HEK293 (cell line): ENCODE measurements around the gene CNTN4.

Experiments used
- CTCF ChIA-PET: fragments of 350-600 bp; formaldehyde crosslinking; extraction: SDS; loops from one replicate; lab custom pipeline; 2021; ENCODE audit warnings: antibody characterized with exemption; lab: Yijun Ruan, JAX
- POLR2A ChIA-PET: fragments of 300-600 bp; formaldehyde crosslinking; extraction: SDS; loops from one replicate; lab custom pipeline; 2020; ENCODE audit warnings: antibody characterized with exemption, inconsistent platforms; lab: Yijun Ruan, JAX
- H3K27ac ChIP-seq: fragments of 200-500 bp; sonication (Bioruptor generic); 2 replicates; pipeline ENCODE4 v1.5.1; 2014; ENCODE audit warnings: low read depth, low read length, control low read depth, inconsistent platforms; ENCODE audit errors: extremely low read depth
- H3K36me3 ChIP-seq, 2 experiments: fragments of 200-500 bp in 1 of 2; sonication (Bioruptor generic) in 1 of 2; 1 replicate in 1 of 2; 2 replicates in 1 of 2; pipeline ENCODE4 v1.5.1; 2014 to 2017; ENCODE audit warnings: inconsistent platforms in 2 of 2, low read length in 2 of 2; ENCODE audit not compliant: control insufficient read depth in 2 of 2, insufficient read depth in 1 of 2
- H3K4me1 ChIP-seq: fragments of 200-500 bp; sonication (Bioruptor generic); 2 replicates; pipeline ENCODE4 v1.5.1; 2014; ENCODE audit warnings: mild to moderate bottlenecking, low read length, inconsistent platforms; ENCODE audit not compliant: control insufficient read depth, insufficient read depth
- H3K4me3 ChIP-seq: 2 replicates; pipeline ENCODE4 v1.5.1; 2011; ENCODE audit warnings: low read depth, mild to moderate bottlenecking, control low read depth, low read length, moderate library complexity
- H3K9me3 ChIP-seq: fragments of 200-500 bp; sonication (Bioruptor generic); 2 replicates; pipeline ENCODE4 v1.5.1; 2014; ENCODE audit warnings: low read depth, low read length, inconsistent platforms; ENCODE audit not compliant: control insufficient read depth, insufficient read depth
- AEBP2 ChIP-seq: fragments of 450-650 bp; formaldehyde crosslinking; IDR thresholded peaks from 2 replicates; pipeline ENCODE4 v1.5.1; 2016; ENCODE audit warnings: missing biosample characterization, missing genetic modification characterization, borderline replicate concordance
- BCL11A ChIP-seq: fragments of 450-650 bp; formaldehyde crosslinking; IDR thresholded peaks from 2 replicates; pipeline ENCODE4 v1.5.1; 2016; ENCODE audit warnings: low read depth, missing biosample characterization, missing genetic modification characterization
- BCL6B ChIP-seq: fragments of 450-650 bp; formaldehyde crosslinking; IDR thresholded peaks from 2 replicates; pipeline ENCODE4 v1.5.1; 2017; ENCODE audit warnings: missing biosample characterization, missing genetic modification characterization
- GFI1B ChIP-seq: fragments of 450-650 bp; formaldehyde crosslinking; IDR thresholded peaks from 2 replicates; pipeline ENCODE4 v1.5.1; 2016; ENCODE audit warnings: missing biosample characterization, missing genetic modification characterization
- MYNN ChIP-seq: fragments of 450-650 bp; formaldehyde crosslinking; IDR thresholded peaks from 2 replicates; pipeline ENCODE4 v1.5.1; 2016; ENCODE audit warnings: missing biosample characterization, missing genetic modification characterization, borderline replicate concordance
- PRDM2 ChIP-seq: fragments of 450-650 bp; formaldehyde crosslinking; IDR thresholded peaks from 2 replicates; pipeline ENCODE4 v1.5.1; 2016; ENCODE audit warnings: missing biosample characterization, missing genetic modification characterization, borderline replicate concordance
- YY2 ChIP-seq: fragments of 450-650 bp; formaldehyde crosslinking; IDR thresholded peaks from 2 replicates; pipeline ENCODE4 v1.5.1; 2016; ENCODE audit warnings: missing biosample characterization, missing genetic modification characterization
- ZFHX2 ChIP-seq: fragments of 450-650 bp; formaldehyde crosslinking; conservative IDR thresholded peaks from 2 replicates; pipeline ENCODE4 v1.5.1; 2016; ENCODE audit warnings: missing biosample characterization, missing genetic modification characterization
- ZFP3 ChIP-seq: fragments of 450-650 bp; formaldehyde crosslinking; IDR thresholded peaks from 2 replicates; pipeline ENCODE4 v1.5.1; 2016; ENCODE audit warnings: low read depth, missing biosample characterization, missing genetic modification characterization
- ZNF133 ChIP-seq: fragments of 450-650 bp; formaldehyde crosslinking; IDR thresholded peaks from 2 replicates; pipeline ENCODE4 v1.5.1; 2016; ENCODE audit warnings: missing biosample characterization, missing genetic modification characterization
- ZNF16 ChIP-seq: fragments of 450-650 bp; formaldehyde crosslinking; IDR thresholded peaks from 2 replicates; pipeline ENCODE4 v1.5.1; 2016; ENCODE audit warnings: low read depth, missing biosample characterization, missing genetic modification characterization
- ZNF274 ChIP-seq, 2 experiments: fragments of 200-500 bp in 1 of 2; fragments of 450-650 bp in 1 of 2; sonication (Bioruptor generic) in 1 of 2; formaldehyde crosslinking in 1 of 2; IDR thresholded peaks; 2 replicates each; pipeline versions ENCODE4 v1.5.1 to v1.6.1; 2014 to 2016; ENCODE audit warnings: borderline replicate concordance in 1 of 2, inconsistent platforms in 1 of 2, low read length in 1 of 2, missing biosample characterization in 1 of 2, missing genetic modification characterization in 1 of 2
- ZNF280D ChIP-seq: fragments of 450-650 bp; formaldehyde crosslinking; IDR thresholded peaks from 2 replicates; pipeline ENCODE4 v1.5.1; 2016; ENCODE audit warnings: missing biosample characterization, missing genetic modification characterization
- ZNF302 ChIP-seq: fragments of 450-650 bp; formaldehyde crosslinking; IDR thresholded peaks from 2 replicates; pipeline ENCODE4 v1.5.1; 2016; ENCODE audit warnings: missing biosample characterization, missing genetic modification characterization, low read depth
- ZNF350 ChIP-seq: fragments of 450-650 bp; formaldehyde crosslinking; IDR thresholded peaks from 2 replicates; pipeline ENCODE4 v1.5.0; 2017; ENCODE audit warnings: missing biosample characterization, mild to moderate bottlenecking, missing genetic modification characterization
- ZNF391 ChIP-seq: fragments of 450-650 bp; formaldehyde crosslinking; IDR thresholded peaks from 2 replicates; pipeline ENCODE4 v1.5.1; 2016; ENCODE audit warnings: low read depth, missing biosample characterization, missing genetic modification characterization, borderline replicate concordance
- ZNF394 ChIP-seq: fragments of 450-650 bp; formaldehyde crosslinking; IDR thresholded peaks from 2 replicates; pipeline ENCODE4 v1.5.1; 2016; ENCODE audit warnings: missing biosample characterization, missing genetic modification characterization, mild to moderate bottlenecking, moderate library complexity, borderline replicate concordance
- ZNF488 ChIP-seq: fragments of 450-650 bp; formaldehyde crosslinking; IDR thresholded peaks from 2 replicates; pipeline ENCODE4 v1.5.1; 2016; ENCODE audit warnings: missing biosample characterization, missing genetic modification characterization
- ZNF501 ChIP-seq: fragments of 450-650 bp; formaldehyde crosslinking; IDR thresholded peaks from 2 replicates; pipeline ENCODE4 v1.5.1; 2016; ENCODE audit warnings: missing biosample characterization, missing genetic modification characterization
- ZNF596 ChIP-seq: fragments of 450-650 bp; IDR thresholded peaks from 2 replicates; pipeline ENCODE4 v1.5.0; 2018; ENCODE audit warnings: missing biosample characterization, mild to moderate bottlenecking, missing genetic modification characterization, moderate library complexity
- ZNF658 ChIP-seq: fragments of 450-650 bp; formaldehyde crosslinking; IDR thresholded peaks from 2 replicates; pipeline ENCODE4; 2016; ENCODE audit warnings: missing biosample characterization, missing genetic modification characterization
- ZNF677 ChIP-seq: fragments of 450-650 bp; IDR thresholded peaks from 2 replicates; pipeline ENCODE4 v1.5.0; 2018; ENCODE audit warnings: missing biosample characterization, mild to moderate bottlenecking, missing genetic modification characterization, moderate library complexity
- ZNF837 ChIP-seq: fragments of 450-650 bp; formaldehyde crosslinking; IDR thresholded peaks from 2 replicates; pipeline ENCODE4 v1.5.1; 2016; ENCODE audit warnings: missing biosample characterization, missing genetic modification characterization

CNTN4 gene

GRCh38 chr3:2880218-2880756 lies 781.6 kb downstream of the CNTN4 start:
- no peak overlapping the region for H3K27ac ChIP-seq
- TF ChIP-seq BCL6B (no peak), ZNF350 (tag by site-specific recombination) (no peak), GFI1B (tag by site-specific recombination) (no peak), ZNF302 (tag by site-specific recombination) (no peak), AEBP2 (tag by site-specific recombination) (no peak), BCL11A (no peak), ZNF596 (tag by site-specific recombination) (no peak), ZNF280D (tag by site-specific recombination) (no peak), ZNF391 (tag by site-specific recombination) (no peak), ZFHX2 (no peak), ZNF677 (tag by site-specific recombination) (no peak), ZNF488 (tag by site-specific recombination) (no peak), ZNF837 (tag by site-specific recombination) (no peak), ZNF394 (tag by site-specific recombination) (no peak)
- POLR2A ChIA-PET: no interaction called here
- no peaks in the 10 kb centered on the region for H3K36me3 ChIP-seq
- CTCF ChIA-PET: no interaction called here
- H3K4me1 ChIP-seq: no peaks in the 10 kb centered on the region
- no peaks in the 10 kb centered on the region for H3K9me3 ChIP-seq
- H3K4me3 ChIP-seq: no peak overlapping the region

- Histone ChIP-seq H3K27ac (no peak overlapping the region), H3K9me3 (no peaks in the 10 kb centered on the region), H3K36me3 (no peaks in the 10 kb centered on the region), H3K4me1 (no peaks in the 10 kb centered on the region), H3K4me3 (no peak overlapping the region)
- POLR2A ChIA-PET: no interaction called here
- CTCF ChIA-PET: no interaction called here
- TF ChIP-seq ZNF16 (tag by site-specific recombination): no peak
- TF ChIP-seq ZNF658 (tag by site-specific recombination): no peak
- no peak for TF ChIP-seq ZNF133
- no peak for TF ChIP-seq ZFP3 (tag by site-specific recombination)
- no peak for TF ChIP-seq PRDM2 (tag by site-specific recombination)
- no peak for TF ChIP-seq YY2
- TF ChIP-seq MYNN: no peak
- no peak for TF ChIP-seq ZNF274 (IDR thresholded peaks at IDR 0.05; ENCODE audit: low read length)
- TF ChIP-seq ZNF274 (tag by site-specific recombination; IDR thresholded peaks at IDR 0.05; ENCODE audit: borderline replicate concordance): no peak
- no peak for TF ChIP-seq ZNF501 (tag by site-specific recombination)
Measured at GRCh38 chr3:2883283-2883682, 784.6 kb downstream of the CNTN4 start.
